Measurements from ENCODE around the gene NFASC. TPM values are rescaled to one million over a fixed set of nuclear protein-coding genes. Genes with fewer than 3 reads are reported as not detected.

NFASC gene
- total RNA-seq, 4 donors from 2014 or later = 7.9 to 68.7 (median 32.7) TPM

- intact Hi-C loops (cut with DNase I; ENCODE audit: low total_unique reads) = no loop called here
- DNase-seq = no peak
- H3K4me3 ChIP-seq = no peak overlapping the region
- no peak for TF ChIP-seq POLR2A (IDR thresholded peaks at IDR 0.05)
- TF ChIP-seq, protein P1, sequence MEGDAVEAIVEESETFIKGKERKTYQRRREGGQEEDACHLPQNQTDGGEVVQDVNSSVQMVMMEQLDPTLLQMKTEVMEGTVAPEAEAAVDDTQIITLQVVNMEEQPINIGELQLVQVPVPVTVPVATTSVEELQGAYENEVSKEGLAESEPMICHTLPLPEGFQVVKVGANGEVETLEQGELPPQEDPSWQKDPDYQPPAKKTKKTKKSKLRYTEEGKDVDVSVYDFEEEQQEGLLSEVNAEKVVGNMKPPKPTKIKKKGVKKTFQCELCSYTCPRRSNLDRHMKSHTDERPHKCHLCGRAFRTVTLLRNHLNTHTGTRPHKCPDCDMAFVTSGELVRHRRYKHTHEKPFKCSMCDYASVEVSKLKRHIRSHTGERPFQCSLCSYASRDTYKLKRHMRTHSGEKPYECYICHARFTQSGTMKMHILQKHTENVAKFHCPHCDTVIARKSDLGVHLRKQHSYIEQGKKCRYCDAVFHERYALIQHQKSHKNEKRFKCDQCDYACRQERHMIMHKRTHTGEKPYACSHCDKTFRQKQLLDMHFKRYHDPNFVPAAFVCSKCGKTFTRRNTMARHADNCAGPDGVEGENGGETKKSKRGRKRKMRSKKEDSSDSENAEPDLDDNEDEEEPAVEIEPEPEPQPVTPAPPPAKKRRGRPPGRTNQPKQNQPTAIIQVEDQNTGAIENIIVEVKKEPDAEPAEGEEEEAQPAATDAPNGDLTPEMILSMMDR (IDR thresholded peaks at IDR 0.05) = no peak
- no peak overlapping the region for H3K27ac ChIP-seq
- H3K9me3 ChIP-seq = no peaks in the 10 kb centered on the region
- H3K36me3 ChIP-seq = no peaks in the 10 kb centered on the region
- no peaks in the 10 kb centered on the region for H3K4me1 ChIP-seq
- H3K27me3 ChIP-seq = no peaks in the 10 kb centered on the region
Measured at GRCh38 chr1:204853436-204853835, 17.2 kb upstream of the NFASC start.

GRCh38 chr1:204854286-204854685 lies 16.4 kb upstream of the NFASC start:
- Histone ChIP-seq H3K4me1 (no peaks in the 10 kb centered on the region), H3K9me3 (no peaks in the 10 kb centered on the region), H3K4me3 (no peak overlapping the region), H3K36me3 (no peaks in the 10 kb centered on the region), H3K27me3 (no peaks in the 10 kb centered on the region), H3K27ac (no peak overlapping the region)
- DNase-seq = no peak
- intact Hi-C loops (cut with DNase I; ENCODE audit: low total_unique reads) = no loop called here
- no peak for TF ChIP-seq POLR2A (IDR thresholded peaks at IDR 0.05)
- TF ChIP-seq, protein P1 (IDR thresholded peaks at IDR 0.05) = no peak

DNA sequence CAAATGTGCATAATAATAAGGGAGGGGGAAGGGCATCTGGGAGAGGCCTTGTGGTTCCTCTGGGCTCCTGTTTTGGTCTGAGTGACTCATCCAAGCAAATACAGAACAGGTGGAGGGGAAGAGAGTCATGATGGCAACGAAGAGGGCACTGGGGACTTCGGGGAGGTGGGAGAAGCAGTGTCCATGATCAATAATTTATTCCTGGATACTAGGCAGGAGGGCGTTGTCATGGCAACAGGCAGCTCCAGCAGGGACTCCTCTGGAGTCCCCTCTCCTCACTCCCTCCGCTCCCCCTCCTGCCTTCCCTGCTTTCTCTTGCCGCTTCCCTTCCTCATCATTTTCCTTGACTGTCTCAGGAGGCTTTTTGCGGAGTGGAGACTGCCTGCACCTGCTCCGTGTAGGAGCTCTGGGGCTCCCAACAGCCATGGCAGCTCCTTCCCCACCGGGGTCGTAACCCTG lies 12.3 kb upstream of the NFASC start:
- Histone ChIP-seq H3K9me3 (no peaks in the 10 kb centered on the region), H3K4me3 (no peak overlapping the region), H3K27me3 (no peaks in the 10 kb centered on the region), H3K27ac (no peak overlapping the region), H3K4me1 (no peaks in the 10 kb centered on the region), H3K36me3 (no peaks in the 10 kb centered on the region)
- intact Hi-C loops (cut with DNase I; ENCODE audit: low total_unique reads) = no loop called here
- DNase-seq = no peak
- TF ChIP-seq, protein P1 (IDR thresholded peaks at IDR 0.05) = no peak
- TF ChIP-seq POLR2A (IDR thresholded peaks at IDR 0.05) = no peak

DNA sequence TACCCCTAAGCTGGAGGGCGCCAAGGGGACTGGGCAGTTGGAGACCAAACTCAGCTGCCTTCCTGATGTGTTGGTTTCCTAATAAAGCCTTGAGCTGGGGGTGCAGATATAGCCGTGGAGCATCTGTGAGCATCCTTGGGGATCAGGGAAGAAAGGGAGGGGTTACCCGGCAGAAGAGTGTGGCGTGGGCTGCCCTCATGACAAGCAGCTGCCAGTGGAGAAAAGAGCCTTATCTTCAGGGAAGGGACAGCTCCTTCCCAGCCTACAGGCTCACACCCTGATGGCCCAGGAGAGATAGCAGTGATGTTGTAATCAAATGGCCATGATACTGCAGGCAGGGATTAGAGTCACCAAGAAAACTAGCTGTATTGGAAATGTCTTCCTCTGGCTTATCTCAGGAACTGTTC lies 10.8 kb upstream of the NFASC start:
- DNase-seq = no peak
- intact Hi-C loops (cut with DNase I; ENCODE audit: low total_unique reads) = no loop called here
- no peak overlapping the region for H3K27ac ChIP-seq
- H3K9me3 ChIP-seq = no peaks in the 10 kb centered on the region
- H3K36me3 ChIP-seq = no peaks in the 10 kb centered on the region
- TF ChIP-seq POLR2A (IDR thresholded peaks at IDR 0.05) = no peak
- H3K27me3 ChIP-seq = no peaks in the 10 kb centered on the region
- H3K4me3 ChIP-seq = no peak overlapping the region
- H3K4me1 ChIP-seq = no peaks in the 10 kb centered on the region

DNA sequence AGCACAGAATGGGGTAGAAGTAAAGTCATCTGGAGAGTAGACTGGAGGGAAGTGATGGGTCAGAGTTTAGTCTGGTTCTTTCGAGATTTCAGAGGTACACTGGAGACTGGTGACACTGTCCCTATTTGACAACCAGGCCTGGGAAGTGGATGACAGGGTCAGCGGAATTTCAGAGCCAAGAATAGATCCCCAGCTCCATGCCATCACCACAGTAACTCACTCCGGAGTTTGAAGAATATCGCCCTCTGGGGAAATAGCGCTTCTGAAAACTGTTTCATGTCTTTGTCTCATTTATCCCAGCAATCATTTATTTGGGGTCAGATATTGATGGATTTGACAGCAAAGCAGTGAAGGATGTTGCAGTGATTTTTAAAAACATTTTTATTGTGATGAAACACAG lies 7.6 kb upstream of the NFASC start:
- intact Hi-C loops (cut with DNase I; ENCODE audit: low total_unique reads) = no loop called here
- no peaks in the 10 kb centered on the region for H3K4me1 ChIP-seq
- DNase-seq = no peak

More for the DNA sequence above, 7.6 kb upstream of the NFASC start:
- Histone ChIP-seq H3K27me3 (no peaks in the 10 kb centered on the region), H3K9me3 (no peaks in the 10 kb centered on the region), H3K4me3 (no peak overlapping the region), H3K36me3 (no peaks in the 10 kb centered on the region), H3K27ac (peak overlapping the region in 1 of 2 donors; percentile 12)
- TF ChIP-seq, protein P1 (IDR thresholded peaks at IDR 0.05) = no peak
- no peak for TF ChIP-seq POLR2A (IDR thresholded peaks at IDR 0.05)
